GM12874 (cell line): ENCODE measurements around the gene C1RL.

Experiments
- CTCF ChIP-seq: IDR thresholded peaks from 2 replicates; pipeline ENCODE4 v1.5.1; 2011; ENCODE audit warnings: low read depth, mild to moderate bottlenecking, control low read depth, low read length, moderate library complexity; ENCODE audit not compliant: insufficient read depth

The C1RL gene

DNA sequence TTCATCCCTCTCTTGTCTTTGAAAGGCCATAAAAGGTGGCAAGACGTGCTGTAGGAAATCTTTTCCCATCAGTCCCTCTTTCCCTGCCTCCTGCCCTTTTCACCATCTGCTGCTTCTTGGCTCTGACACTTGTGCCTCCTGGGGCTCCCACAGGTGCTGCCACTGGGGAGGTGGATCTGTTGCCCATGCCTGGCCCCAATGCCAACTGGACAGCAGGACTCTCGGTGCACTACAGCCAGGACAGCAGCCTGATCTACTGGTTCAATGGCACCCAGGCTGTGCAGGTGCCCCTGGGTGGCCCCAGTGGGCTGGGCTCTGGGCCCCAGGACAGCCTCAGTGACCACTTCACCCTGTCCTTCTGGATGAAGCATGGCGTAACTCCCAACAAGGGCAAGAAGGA lies 27.7 kb upstream of the C1RL start:
- TF ChIP-seq CTCF: no peak

DNA sequence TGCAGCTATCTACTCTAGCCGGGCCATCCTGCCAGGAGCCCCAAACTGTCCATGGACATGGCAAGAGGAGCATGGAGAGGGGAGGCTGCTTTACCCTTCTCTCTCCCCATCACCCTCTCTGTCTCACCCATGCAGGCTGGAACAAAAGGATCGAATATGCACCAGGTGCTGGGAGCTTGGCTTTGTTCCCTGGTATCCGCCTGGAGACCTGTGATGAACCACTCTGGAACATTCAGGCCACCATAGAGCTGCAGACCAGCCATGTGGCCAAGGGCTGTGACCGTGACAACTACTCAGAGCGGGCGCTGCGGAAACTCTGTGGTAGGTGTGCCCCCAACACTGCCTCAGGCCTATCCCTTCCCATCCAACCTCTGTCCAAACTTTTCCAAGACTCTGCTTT lies 27.1 kb upstream of the C1RL start:
- TF ChIP-seq CTCF: no peak

GRCh38 chr12:7134396-7135166 lies 25.6 kb upstream of the C1RL start:
- TF ChIP-seq CTCF: no peak

GRCh38 chr12:7131502-7131866 lies 22.5 kb upstream of the C1RL start:
- TF ChIP-seq CTCF: no peak

GRCh38 chr12:7130701-7131501 lies 21.9 kb upstream of the C1RL start:
- no peak for TF ChIP-seq CTCF

DNA sequence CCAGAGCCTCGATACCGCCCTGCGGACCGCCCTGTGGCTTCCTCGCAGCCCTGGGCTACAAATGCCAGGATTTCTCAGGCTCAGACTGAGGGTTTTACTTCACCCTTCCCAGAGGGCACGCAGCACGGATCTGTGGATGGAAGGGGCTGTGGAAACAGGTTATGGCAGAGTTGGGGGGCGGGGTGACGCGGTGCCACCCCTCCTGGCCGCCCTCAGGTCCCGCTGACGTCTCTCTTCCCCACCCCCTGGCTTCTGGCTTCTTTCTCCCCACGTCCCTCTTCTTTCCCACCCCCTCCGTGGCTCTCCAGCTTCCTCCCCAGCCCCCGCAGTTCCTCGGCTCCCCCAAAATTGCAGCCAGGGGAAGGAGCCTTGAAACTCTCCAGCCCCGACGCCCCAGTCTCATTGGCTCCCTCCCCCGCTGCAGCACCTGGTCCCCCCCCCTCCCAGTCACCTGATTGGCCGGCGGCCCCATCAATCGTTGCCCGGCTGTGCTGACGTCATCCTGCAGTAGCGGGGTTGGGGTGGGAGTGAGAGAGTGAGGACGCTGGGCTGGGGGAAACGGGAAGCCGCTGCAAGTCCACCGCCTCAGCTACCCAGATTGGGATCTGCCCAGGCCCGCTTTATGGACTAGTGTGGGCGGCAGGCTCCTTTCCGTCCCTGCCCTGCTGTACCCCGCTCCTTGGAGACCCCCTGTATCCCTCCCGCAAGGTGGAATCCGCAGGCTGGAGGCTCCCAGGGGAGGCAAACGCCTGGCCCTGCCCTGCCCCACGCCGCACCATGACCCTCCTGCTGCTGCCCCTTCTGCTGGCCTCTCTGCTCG lies 21.1 kb upstream of the C1RL start, which contains the start of gene CLSTN3:
TSS of gene CLSTN3 (plus strand) at position 500 of the 820 bp plus-strand sequence. CDS start at position 778, 278 bp downstream.
- no peak for TF ChIP-seq CTCF
